ENCODE data around the gene FHL3.
A peak's percentile ranks its signal among the peaks of the same experiment; 100 is the strongest.

Gene FHL3

GRCh38 chr1:38012363-38013226 lies 7.3 kb upstream of the FHL3 start, which contains the start of gene UTP11:
Gene UTP11, plus strand, starts transcription at chr1:38012734. Its CDS starts 69 bp downstream, at chr1:38012803.
- peak; percentile 100 for DNase-seq

GRCh38 chr1:38009841-38010180 lies 4.5 kb upstream of the FHL3 start:
- no peak for DNase-seq

GRCh38 chr1:38009088-38009840 lies 4.0 kb upstream of the FHL3 start:
- DNase-seq: no peak

GRCh38 chr1:38006008-38006828 lies 904 bp upstream of the FHL3 start:
- no peak for DNase-seq

GRCh38 chr1:38004284-38005108 lies 818 bp downstream of the FHL3 start:
- no peak for DNase-seq

GRCh38 chr1:38003261-38004250 lies 1.8 kb downstream of the FHL3 start:
- DNase-seq: no peak

GRCh38 chr1:38000529-38001455 lies 4.5 kb downstream of the FHL3 start:
- no peak for DNase-seq

GRCh38 chr1:38000233-38000528 lies 5.1 kb downstream of the FHL3 start:
- DNase-seq: no peak

GRCh38 chr1:37999430-38000232 lies 5.7 kb downstream of the FHL3 start:
- DNase-seq: no peak

- no peak for DNase-seq
These were observed 6.3 kb downstream of the FHL3 start for GRCh38 chr1:37998913-37999429.

GRCh38 chr1:37998089-37998808 lies 7.1 kb downstream of the FHL3 start:
- no peak for DNase-seq

GRCh38 chr1:37997256-37998088 lies 7.8 kb downstream of the FHL3 start:
- DNase-seq: no peak

- DNase-seq: no peak
These were observed 9.5 kb downstream of the FHL3 start for GRCh38 chr1:37995751-37996345.

- DNase-seq: no peak
These were observed 10.3 kb downstream of the FHL3 start for GRCh38 chr1:37994886-37995566.

GRCh38 chr1:37989361-37989930 lies 15.9 kb downstream of the FHL3 start:
- no peak for DNase-seq

GRCh38 chr1:37987679-37988078 lies 17.6 kb downstream of the FHL3 start:
- no peak for DNase-seq
